Posterior vena cava (tissue), 2 donors: ENCODE data around the gene TEDC2. TPM values are rescaled to one million over a fixed set of nuclear protein-coding genes. Genes with fewer than 3 reads are reported as not detected.
A peak's percentile ranks its signal among the peaks of the same experiment; 100 is the strongest.

Experiments
- DNase-seq: peaks from one replicate; pipeline ENCODE4 v3.0.0-alpha.2; 2020; ENCODE audit warnings: low spot score
- intact Hi-C, 2 donors: fragments of 100-400 bp; cut with DNase I; formaldehyde crosslinking; loops; one replicate each; pipeline versions ENCODE4 v1.14.1 to v1.14.2; 2022 to 2023
- total RNA-seq, 2 donors: library from RNA; stranded (reverse); fragmentation: NEBNext Ultra II Directional; extraction: Animal tissue kit (Norgen Biotek cat#: 25700); gene quantifications; one replicate each; pipeline ENCODE4 v1.2.1, GENCODE V29; 2021
- donor health status: DM: yes; HTN: yes; CAD: no.
- donor health status: DM: yes; HTN: yes; CAD: no.

Gene TEDC2
- total RNA-seq, 2 donors from 2014 or later = 0.86 TPM; not detected in 1

DNA sequence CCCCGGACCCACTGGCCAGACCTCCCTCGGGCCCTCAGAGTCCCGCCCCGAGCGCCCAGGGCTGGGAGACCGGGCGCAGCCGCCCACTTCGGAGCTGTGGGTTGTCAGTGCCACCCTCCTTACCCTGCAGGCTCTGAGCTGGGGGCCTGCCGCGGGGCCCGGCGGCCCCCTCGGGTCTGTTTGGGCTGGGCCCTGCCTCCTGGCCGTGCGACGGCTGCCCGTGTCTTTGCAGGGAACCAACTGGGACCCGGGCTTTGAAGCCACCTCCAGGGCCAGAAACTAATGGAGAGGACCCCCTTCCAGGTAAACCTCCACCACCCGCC lies 443 bp downstream of the TEDC2 start:
- intact Hi-C loops = no loop called here
- DNase-seq = no peak

DNA sequence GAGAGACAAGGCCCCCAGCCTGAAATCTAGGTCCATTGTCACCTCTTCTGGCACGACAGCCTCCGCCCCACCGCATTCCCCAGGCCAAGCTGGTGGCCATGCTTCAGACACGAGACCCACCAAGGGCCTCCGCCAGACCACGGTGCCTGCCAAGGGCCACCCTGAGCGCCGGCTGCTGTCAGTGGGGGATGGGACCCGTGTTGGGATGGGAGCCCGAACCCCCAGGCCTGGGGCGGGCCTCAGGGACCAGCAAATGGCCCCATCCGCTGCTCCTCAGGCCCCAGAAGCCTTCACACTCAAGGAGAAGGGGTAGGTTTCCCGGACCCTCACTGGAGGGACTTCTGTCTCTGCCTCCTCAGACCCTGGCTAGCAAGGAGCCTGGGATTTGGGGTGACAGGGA lies 1.0 kb downstream of the TEDC2 start:
- no peak for DNase-seq

DNA sequence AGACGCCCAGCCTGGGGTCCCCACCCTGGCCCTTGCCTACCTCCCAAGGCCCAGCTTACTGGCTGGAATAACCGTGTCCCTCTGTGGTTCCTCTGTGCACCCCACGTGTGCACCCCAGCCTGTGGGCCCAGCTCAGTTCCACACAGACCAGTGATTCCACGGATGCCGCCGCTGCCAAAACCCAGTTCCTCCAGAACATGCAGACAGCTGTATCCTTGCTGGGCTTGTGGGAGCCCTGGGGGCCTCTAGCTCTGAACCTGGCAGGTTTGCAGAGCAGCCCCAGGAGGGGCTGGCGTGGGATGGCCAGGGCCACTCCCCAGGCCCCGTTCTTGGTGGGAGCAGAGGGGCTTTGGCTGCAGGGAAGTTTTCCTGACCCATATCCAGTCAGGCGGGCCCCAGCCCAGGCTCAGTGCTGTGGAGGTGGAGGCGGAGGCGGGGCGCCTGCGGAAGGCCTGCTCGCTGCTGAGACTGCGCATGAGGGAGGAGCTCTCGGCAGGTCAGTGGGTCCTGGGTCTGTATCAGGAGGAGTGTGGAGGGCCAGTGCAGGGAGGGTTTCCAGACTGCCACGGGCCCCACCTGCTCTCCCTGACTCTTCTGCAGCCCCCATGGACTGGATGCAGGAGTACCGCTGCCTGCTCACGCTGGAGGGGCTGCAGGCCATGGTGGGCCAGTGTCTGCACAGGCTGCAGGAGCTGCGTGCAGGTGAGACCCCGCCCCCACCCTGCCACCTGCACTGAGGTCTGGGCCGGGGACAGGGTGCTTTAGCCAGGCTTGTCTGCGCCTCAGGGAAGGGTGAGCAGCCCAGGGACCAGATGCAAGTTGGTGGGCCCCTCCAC lies 2.3 kb downstream of the TEDC2 start:
- no peak for DNase-seq

More for the DNA sequence above, 1.0 kb downstream of the TEDC2 start:
- intact Hi-C loops = no loop called here

DNA sequence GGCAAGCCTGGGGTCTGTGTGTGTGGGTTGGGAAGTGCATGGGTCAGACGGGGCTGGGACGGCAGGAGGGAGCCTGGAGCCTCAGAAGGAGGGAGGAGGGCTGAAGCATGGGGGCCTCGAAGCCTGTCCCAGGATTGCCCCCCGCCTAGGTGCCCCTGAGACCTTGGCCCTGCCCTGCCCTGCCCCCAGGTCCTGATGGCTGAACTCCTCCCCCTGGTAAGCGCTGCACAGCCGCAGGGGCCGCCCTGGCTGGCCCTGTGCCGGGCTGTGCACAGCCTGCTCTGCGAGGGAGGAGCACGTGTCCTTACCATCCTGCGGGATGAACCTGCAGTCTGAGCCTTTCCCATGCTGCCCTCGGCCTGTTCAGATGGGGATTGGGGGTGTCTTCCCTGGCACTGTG lies 4.4 kb downstream of the TEDC2 start:
- intact Hi-C loops = no loop called here
- DNase-seq = no peak

More for the DNA sequence above, 2.3 kb downstream of the TEDC2 start:
- intact Hi-C loops = no loop called here

DNA sequence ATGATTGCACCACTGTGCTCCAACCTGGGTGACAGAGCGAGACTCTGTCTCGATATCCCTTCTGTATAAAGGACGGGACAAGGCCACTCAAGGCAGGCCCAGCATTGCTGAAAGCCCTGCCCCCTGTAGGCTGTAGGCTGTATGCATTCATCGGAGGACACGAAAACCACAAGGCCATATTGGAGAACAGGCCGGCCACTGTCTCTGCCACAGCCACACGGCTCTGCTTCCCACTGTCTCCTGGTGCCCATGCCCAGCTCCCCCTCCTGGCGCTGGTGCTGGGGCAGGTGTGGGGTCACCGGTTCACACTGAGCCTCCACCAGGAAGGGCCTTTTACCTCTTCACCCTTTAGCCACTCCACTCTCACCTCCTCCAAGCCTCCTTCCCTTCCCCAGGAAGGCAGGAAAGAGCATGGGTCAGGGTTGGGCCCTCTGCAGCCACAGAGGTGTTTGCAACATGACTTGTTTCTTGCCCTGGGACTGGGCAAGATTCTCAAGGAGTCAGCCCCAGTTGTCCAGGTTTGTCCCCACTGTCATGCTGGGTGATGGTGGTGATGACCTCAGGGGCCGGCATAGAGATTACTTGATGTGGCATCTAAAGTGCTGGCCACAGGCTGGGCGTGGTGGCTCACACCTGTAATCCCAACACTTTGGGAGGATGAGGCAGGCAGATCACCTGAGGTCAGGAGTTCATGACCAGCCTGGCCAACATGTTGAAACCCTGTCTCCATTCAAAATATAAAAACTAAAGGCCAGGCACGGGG lies 5.9 kb downstream of the TEDC2 start:
- intact Hi-C loops = no loop called here
- DNase-seq = no peak

DNA sequence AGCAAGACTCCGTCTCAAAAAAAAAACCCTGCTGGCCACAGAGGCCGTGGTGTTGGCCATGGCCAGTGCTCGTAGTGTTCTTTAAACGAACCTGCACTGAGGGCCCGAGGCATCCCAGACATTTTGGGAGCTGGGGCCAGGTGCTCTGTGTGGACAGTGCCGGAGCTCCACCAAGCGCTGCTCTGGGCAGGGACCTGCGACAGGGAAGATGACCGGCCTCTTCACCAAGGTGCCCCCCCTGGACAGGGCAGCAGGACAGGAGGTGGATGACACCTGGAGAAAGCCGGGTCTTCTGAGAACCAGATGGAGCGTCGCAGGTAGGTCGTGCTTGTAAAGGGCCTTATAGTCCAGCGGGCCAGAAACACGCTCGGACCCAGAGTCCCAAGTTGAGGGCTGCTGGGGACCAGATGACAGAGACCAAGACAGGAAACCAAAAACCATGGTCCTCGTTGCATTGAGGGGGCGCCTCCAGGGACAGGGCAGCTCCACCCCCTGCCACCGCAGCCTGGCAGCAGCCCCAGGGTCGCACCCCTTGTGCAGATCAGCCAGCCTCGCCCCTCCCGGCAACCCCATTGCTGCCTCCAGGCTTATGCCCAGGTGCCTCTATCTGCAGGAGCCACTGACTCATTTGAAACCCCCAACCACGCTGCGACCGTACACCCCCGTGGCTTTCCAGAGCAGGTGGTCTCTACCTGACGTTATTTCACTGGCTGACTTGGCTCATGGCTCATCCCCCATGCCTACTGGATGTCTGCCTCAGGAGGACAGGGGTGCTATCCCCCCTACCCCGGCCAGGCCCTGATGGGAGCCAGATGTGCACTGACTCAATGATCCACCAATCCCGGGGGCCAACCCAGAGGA lies 7.0 kb downstream of the TEDC2 start:
- no peak for DNase-seq
- intact Hi-C loops = no loop called here

DNA sequence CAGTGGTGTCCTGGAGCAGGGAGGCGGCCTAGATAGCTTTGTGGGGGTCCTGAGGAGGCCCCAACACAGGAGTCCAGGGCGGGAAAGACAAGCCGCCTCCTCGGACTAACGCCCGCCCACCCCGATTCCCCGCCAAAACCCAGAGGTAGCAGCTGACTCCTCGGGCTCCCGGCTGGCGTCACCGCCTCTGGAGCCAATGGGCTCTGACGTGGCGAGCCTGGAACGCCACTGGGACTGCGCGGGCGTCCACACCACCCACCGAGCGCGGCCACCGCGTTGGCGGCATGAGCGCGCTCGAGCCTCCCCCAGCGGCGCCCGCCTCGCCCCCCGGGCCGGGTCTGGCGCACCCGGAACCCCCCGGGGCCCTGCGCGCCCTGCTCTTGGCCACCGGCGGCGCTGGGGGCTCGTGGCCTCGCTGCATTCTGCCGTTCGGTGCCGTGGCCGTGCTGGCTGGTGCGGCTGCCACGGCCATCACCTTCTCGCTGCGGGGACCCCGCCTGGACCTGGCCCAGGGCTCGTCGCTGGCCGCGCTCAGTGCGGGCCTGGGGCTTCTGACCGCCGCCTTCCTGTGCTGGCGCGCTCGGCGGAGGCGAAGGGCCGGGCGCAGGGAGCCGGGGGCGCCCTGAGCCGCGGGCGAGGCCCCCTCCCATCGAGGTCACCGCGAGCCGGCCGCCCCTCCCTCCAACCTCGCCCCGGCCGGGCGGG lies 7.8 kb downstream of the TEDC2 start:
- DNase-seq = peak; percentile 92
- intact Hi-C loops = no loop called here

DNA sequence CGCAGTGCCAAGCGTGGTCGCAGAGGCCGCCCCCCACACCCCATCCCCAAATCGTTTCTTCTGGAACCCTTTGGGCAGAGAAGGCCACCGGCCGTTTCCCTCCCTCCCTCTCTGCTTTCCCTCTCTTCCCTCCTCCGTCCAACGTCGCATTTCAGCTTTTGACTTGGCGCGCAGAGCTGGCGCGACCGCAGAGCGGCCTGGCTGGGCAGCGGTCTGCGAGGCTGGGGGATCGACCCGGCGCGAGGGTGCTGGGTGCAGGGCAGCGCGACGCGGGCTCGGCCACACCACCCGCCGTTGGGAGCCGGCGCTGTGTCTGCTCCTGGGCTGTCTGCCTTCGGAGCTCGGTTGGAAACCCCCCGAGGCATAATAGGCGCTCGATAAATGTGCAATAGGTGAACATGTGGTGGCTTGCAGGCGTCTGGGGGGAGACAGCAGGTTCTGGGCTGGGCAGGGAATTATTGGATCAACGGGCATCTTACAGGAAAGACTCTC lies 8.4 kb downstream of the TEDC2 start:
- intact Hi-C loops = no loop called here
- no peak for DNase-seq

DNA sequence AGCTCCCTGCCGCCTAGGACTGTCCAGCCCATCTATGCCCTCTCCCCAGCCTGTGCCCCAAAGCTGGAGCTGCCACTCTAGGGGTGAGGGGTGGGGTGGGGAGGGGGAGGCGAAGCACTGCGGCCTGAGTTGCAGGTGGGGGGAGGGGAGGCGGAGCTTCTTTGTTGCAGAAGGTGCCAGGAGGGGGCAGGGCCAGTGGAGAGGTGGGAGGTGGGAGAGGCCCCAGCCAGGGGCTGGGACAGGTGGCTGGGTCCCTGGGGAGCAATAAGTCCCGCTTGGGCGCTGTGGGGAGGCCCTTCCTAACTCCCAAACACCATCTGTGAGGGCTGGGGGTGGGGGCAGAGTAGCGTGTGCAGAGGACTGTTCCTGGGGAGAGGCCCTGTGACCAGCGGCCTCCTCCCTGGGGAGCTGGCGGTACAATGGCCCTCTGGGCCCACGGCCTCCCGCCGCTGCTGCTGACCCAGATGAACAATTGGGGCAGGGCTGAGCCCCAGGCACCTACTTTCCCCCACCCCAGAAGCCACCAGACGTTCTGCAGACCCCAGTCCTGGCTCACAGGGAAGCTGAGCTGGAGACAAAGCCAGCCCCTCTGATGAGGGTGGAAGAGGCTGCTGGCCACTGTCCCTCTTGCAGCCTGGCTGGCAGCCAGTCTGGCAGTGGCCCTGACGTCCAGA lies 9.0 kb downstream of the TEDC2 start:
- DNase-seq = no peak
- intact Hi-C loops = no loop called here

DNA sequence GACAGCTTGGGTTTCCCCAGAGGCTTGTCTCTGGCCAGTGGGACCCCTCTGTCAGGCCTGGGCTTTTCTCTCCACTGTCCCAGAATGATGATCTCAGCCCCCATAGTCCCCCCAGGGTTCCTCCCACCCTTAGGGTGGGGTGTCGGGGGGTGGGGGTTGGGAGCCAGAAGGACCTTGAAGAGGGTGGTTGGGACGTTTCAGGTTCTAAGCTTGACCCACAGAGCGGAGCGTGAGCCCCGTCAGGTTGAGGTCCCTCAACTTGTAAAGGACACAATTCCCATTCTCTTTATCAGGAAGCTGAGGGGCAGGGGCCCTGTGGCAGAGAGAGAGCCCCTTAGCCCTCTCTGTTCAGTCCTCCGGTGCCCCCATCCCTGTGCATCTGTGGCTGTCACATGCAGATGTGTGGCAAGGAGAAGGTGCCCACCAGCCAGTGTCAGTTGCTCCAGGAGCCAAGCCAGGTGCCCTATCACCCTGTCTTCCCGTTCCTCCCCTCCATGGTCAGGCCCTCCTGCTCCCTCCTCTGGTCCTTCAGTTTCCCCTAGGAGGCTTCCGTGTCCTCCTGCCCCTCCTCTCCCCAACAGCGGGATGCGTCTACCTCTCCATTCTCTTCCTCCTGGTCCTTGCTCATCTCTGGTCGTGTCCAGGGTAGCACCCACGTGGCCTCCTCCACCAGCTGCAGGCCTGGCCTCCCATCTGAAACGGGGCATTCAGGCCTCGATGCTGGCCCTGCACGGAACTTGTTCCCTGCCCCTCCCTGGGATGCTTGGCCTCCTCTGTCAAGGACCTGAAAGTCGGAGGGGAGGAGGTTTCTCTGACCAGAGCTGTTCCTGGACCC lies 9.7 kb downstream of the TEDC2 start:
- intact Hi-C loops = no loop called here
- DNase-seq = no peak

DNA sequence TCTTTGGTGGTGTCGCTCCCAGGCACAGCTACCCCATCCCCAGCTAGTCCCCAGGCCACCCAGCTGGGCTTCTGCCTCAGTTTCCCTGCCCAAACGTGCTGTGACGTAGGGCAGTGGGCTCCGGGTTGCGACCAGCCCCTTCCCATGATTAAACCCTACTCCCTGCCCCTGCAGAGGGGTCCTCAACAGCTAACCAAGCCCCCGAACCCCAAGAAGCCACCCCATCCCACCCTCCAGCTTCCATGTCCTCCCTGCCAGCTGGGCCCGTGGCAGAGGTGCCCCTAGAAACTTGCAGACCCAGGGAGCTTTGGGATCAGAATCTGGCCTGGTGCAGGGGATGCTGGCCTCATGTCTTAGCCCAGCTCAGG lies 10.3 kb downstream of the TEDC2 start:
- DNase-seq = no peak
- intact Hi-C loops = no loop called here

DNA sequence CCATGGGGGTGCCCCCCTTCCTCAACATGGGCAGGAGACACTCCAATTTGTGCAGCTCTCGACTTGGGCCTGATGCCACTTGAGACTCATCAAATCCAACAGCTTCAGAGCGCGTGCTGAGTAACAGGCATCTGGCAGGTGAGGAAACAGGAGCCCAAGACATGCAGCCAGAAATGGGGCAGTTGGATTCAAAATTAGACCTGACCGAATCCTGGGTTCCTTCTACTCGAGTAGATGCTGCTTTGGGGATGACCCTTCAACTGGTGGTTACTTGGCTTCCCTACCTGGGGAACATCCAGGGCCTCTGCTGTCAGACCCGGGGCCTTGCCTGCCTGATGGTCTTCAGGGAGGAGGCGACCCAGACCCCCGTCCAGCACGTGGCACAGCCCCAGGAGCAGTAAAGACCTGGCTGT lies 10.7 kb downstream of the TEDC2 start:
- intact Hi-C loops = no loop called here
- no peak for DNase-seq

DNA sequence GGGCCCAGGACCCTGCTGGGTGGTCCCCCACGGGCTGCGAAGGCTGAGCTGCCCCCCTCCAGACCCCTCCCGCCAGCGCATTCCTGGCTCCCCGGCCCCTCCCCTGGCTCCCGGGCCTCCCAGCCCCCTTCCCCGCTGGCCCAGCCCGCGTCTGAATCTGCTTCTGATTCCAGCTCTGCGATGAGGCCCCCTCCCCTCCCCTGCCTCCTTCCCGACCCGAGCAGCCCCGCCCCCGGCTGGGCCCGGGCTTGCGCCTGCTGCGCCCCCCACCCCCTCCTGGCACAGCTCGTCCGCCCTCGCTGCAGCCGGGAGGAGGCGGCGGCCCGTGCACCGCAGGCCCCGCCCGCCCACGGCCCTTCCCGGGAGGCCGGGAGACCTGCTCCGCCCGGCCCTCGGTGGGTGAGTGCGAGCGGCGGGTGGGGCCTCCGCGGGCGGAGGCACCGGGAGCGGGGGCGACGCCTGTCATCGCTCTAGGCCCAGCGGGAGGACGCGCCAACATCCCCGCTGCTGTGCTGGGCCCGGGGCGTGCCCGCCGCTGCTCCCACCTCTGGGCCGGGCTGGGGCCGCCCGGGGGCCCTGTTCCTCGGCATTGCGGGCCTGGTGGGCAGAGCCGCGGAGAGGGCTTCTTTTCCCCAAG lies 11.2 kb downstream of the TEDC2 start, which contains the start of gene NTN3:
TSS of gene NTN3 (plus strand) at position 282 of the 637 bp plus-strand sequence. CDS start 405 bp downstream, outside the sequence.
- no peak for DNase-seq
- intact Hi-C loops = no loop called here

DNA sequence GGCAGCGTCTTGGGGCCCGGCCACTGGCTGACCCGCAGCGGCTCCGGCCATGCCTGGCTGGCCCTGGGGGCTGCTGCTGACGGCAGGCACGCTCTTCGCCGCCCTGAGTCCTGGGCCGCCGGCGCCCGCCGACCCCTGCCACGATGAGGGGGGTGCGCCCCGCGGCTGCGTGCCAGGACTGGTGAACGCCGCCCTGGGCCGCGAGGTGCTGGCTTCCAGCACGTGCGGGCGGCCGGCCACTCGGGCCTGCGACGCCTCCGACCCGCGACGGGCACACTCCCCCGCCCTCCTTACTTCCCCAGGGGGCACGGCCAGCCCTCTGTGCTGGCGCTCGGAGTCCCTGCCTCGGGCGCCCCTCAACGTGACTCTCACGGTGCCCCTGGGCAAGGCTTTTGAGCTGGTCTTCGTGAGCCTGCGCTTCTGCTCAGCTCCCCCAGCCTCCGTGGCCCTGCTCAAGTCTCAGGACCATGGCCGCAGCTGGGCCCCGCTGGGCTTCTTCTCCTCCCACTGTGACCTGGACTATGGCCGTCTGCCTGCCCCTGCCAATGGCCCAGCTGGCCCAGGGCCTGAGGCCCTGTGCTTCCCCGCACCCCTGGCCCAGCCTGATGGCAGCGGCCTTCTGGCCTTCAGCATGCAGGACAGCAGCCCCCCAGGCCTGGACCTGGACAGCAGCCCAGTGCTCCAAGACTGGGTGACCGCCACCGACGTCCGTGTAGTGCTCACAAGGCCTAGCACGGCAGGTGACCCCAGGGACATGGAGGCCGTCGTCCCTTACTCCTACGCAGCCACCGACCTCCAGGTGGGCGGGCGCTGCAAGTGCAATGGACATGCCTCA lies 12.0 kb downstream of the TEDC2 start:
- intact Hi-C loops = no loop called here

DNA sequence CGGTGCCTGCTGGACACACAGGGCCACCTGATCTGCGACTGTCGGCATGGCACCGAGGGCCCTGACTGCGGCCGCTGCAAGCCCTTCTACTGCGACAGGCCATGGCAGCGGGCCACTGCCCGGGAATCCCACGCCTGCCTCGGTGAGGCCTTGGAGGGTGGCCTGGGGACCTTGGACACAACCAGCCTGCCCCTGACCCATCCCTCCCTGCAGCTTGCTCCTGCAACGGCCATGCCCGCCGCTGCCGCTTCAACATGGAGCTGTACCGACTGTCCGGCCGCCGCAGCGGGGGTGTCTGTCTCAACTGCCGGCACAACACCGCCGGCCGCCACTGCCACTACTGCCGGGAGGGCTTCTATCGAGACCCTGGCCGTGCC lies 12.6 kb downstream of the TEDC2 start:
- intact Hi-C loops = no loop called here
- no peak for DNase-seq

More for the DNA sequence above, 12.0 kb downstream of the TEDC2 start:
- no peak for DNase-seq

DNA sequence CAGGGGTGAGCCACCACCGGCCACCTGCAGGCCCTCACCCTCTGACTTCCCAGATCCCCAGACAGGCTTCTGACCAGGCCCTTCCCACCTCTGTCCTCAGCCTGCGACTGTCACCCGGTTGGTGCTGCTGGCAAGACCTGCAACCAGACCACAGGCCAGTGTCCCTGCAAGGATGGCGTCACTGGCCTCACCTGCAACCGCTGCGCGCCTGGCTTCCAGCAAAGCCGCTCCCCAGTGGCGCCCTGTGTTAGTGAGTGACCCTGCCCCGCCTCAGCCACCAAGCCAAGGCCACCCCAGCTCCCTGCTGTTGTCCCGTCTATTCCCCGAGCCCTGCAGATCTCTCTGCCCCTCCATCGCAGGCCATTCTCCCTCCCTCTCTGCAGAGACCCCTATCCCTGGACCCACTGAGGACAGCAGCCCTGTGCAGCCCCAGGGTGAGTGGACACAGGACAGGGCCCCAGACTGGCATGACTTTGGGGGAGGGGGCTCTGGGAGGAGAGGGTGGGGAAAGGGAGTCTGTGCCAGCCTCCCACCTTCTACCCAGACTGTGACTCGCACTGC lies 13.1 kb downstream of the TEDC2 start:
- no peak for DNase-seq
- intact Hi-C loops = no loop called here
